Body of pancreas (tissue), 4 donors: Measurements from ENCODE around the gene OR52D1.

Source experiments
- CTCF ChIP-seq, 7 experiments: fragments of 450-650 bp in 4 of 7; fragments of 200-600 bp in 3 of 7; sonication (generic) in 3 of 7; IDR thresholded peaks; one replicate each; pipeline ENCODE4 v1.5.1; 2016 to 2019; ENCODE audit warnings: antibody characterized with exemption in 7 of 7
- POLR2A ChIP-seq, 3 donors: fragments of 450-650 bp; IDR thresholded peaks; one replicate each; pipeline ENCODE4 v1.6.1; 2016; ENCODE audit warnings: antibody characterized with exemption in 3 of 3, mild to moderate bottlenecking in 2 of 3

GRCh38 chr11:5505363-5506048 is 17.0 kb downstream of the OR52D1 start:
- no peak for TF ChIP-seq CTCF (IDR thresholded peaks at IDR 0.05)
- no peak for TF ChIP-seq POLR2A (IDR thresholded peaks at IDR 0.05)
